ENCODE data around the gene IFT80. TPM values are rescaled to one million over a fixed set of nuclear protein-coding genes. Genes with fewer than 3 reads are reported as not detected.
"Not testable (repeated sequence)": the region's sequence is repeated elsewhere in the genome, so short reads cannot be mapped to it uniquely, and the experiment has no call there.

The IFT80 gene
- total RNA-seq, 2 experiments from 2014 or later: 16.1 to 18.2 TPM

DNA sequence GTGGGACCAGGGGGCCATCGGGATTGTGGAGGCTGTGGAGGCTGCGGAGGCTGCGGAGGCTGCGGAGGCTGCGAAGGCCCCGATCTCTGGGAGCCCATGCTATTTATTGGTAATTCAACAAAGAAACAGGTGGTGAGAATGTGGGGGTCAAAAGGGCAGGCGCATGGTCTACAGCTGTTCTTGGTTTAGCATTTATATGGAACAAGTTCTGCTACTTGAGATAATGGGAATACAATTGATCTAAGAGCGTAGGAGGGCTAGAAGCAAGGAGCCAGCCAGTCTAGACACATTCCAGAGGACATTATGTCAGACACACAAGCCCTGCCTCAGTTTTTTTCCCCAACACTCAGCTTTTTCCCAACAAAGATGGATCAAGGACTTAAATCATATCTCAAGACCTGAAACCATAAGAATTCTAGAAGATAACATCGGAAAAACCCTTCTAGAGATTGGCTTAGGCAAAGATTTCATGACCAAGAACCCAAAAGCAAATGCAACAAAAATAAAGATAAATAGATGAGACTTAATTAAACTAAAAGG is 153.7 kb downstream of the IFT80 start:
- intact Hi-C loops (cut with DNase I, micrococcal nuclease): no loop called here
- no peaks in the 10 kb centered on the region for H3K36me3 ChIP-seq (ENCODE audit: insufficient read depth, low read length)
- POLR2A ChIA-PET: no interaction called here

DNA sequence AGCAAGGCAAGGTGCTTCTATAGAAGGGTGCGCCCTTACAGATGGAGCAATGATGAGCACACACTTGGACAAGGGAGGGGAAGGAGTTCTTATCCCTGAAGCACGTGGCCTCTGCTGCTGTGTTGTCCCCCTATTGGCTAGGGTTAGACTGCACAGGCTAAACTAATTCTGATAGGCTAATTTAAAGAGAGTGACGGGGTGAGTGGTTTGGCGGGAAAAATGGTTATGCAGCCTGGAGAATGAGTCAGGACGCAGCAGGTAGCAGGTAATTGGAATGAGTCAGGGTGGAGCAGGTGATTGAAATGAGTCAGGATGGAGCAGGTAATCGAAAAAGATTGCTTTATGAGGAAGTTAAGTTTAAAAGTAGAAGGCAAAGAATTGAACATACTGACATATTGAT is 158.3 kb downstream of the IFT80 start:
- H3K27me3 ChIP-seq (ENCODE audit: control insufficient read depth in 1 of 2, insufficient read depth in 2 of 2, low read length in 2 of 2): peaks cover 0 to 11% of the 10 kb centered on the region in 2 experiments
- H3K27me3 Mint-ChIP-seq: peaks cover 38% of the 10 kb centered on the region
- H3K9me3 ChIP-seq (ENCODE audit: control insufficient read depth in 1 of 2, insufficient read depth in 1 of 2, low read length in 2 of 2); H3K27ac ChIP-seq (ENCODE audit: low read depth in 1 of 2, low read length in 2 of 2); intact Hi-C loops (cut with DNase I, micrococcal nuclease); H3K4me3 Mint-ChIP-seq; H3K36me3 Mint-ChIP-seq (ENCODE audit: low read depth); H3K27ac Mint-ChIP-seq; H3K36me3 ChIP-seq (ENCODE audit: insufficient read depth, low read length); H3K4me1 Mint-ChIP-seq (ENCODE audit: low read depth); H3K4me3 ChIP-seq (ENCODE audit: low read length); H3K9me3 Mint-ChIP-seq; CTCF ChIA-PET; ATAC-seq (ENCODE audit: poor library complexity); POLR2A ChIA-PET; H3K4me1 ChIP-seq (ENCODE audit: insufficient read depth, low read length); DNase-seq: not testable (repeated sequence)

More for the DNA sequence above, 153.7 kb downstream of the IFT80 start:
- peaks cover 16% of the 10 kb centered on the region for H3K27me3 Mint-ChIP-seq
- TF ChIP-seq, protein P1, sequence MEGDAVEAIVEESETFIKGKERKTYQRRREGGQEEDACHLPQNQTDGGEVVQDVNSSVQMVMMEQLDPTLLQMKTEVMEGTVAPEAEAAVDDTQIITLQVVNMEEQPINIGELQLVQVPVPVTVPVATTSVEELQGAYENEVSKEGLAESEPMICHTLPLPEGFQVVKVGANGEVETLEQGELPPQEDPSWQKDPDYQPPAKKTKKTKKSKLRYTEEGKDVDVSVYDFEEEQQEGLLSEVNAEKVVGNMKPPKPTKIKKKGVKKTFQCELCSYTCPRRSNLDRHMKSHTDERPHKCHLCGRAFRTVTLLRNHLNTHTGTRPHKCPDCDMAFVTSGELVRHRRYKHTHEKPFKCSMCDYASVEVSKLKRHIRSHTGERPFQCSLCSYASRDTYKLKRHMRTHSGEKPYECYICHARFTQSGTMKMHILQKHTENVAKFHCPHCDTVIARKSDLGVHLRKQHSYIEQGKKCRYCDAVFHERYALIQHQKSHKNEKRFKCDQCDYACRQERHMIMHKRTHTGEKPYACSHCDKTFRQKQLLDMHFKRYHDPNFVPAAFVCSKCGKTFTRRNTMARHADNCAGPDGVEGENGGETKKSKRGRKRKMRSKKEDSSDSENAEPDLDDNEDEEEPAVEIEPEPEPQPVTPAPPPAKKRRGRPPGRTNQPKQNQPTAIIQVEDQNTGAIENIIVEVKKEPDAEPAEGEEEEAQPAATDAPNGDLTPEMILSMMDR (IDR thresholded peaks at IDR 0.05): no peak
- ATAC-seq (ENCODE audit: poor library complexity) (no peak), DNase-seq (no peak)
- Histone ChIP-seq H3K4me3 (ENCODE audit: low read length) (no peak overlapping the region), H3K4me1 (ENCODE audit: insufficient read depth, low read length) (no peaks in the 10 kb centered on the region), H3K27ac (ENCODE audit: low read depth in 1 of 2, low read length in 2 of 2) (no peak overlapping the region), H3K9me3 (ENCODE audit: control insufficient read depth in 1 of 2, insufficient read depth in 1 of 2, low read length in 2 of 2) (no peaks in the 10 kb centered on the region), H3K27me3 (ENCODE audit: control insufficient read depth in 1 of 2, insufficient read depth in 2 of 2, low read length in 2 of 2) (no peaks in the 10 kb centered on the region)
- no peaks in the 10 kb centered on the region for H3K36me3 Mint-ChIP-seq (ENCODE audit: low read depth)
- H3K9me3 Mint-ChIP-seq: peaks cover 4% of the 10 kb centered on the region
- CTCF ChIA-PET: no interaction called here
- no peaks in the 10 kb centered on the region for H3K4me1 Mint-ChIP-seq (ENCODE audit: low read depth)
- no peak overlapping the region for H3K27ac Mint-ChIP-seq
- H3K4me3 Mint-ChIP-seq: no peak overlapping the region

DNA sequence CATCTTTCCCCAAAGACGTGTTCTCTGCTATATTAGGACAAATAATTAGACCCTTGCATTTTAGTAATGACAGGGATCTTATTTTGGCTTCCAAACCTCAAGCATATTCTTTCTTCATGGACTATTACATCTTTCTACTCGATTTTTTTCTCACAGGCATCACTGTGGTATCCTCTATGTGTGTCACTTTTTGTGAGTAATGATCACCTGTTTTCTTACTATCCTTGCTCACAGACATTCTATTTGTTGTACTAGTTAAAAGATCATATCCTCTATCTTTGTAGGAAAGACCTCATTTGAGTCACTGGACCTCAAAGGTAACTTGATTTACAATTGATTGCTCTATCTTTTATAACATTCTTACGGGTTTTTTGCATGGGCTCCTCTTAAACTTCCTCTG is 167.0 kb downstream of the IFT80 start:
- CTCF ChIA-PET: no interaction called here
- DNase-seq (no peak), ATAC-seq (ENCODE audit: poor library complexity) (no peak)
- no peaks in the 10 kb centered on the region for H3K9me3 ChIP-seq (ENCODE audit: control insufficient read depth in 1 of 2, insufficient read depth in 1 of 2, low read length in 2 of 2)
- Mint-ChIP-seq H3K36me3 (ENCODE audit: low read depth) (no peaks in the 10 kb centered on the region), H3K27me3 (peaks cover 52% of the 10 kb centered on the region), H3K9me3 (no peaks in the 10 kb centered on the region), H3K4me3 (no peak overlapping the region), H3K4me1 (ENCODE audit: low read depth) (no peaks in the 10 kb centered on the region), H3K27ac (no peak overlapping the region)
- intact Hi-C loops (cut with DNase I, micrococcal nuclease): no loop called here
- TF ChIP-seq, protein P1 (IDR thresholded peaks at IDR 0.05): no peak
- H3K27ac ChIP-seq (ENCODE audit: low read depth in 1 of 2, low read length in 2 of 2): no peak overlapping the region
- no peaks in the 10 kb centered on the region for H3K36me3 ChIP-seq (ENCODE audit: insufficient read depth, low read length)
- peaks cover 6 to 36% of the 10 kb centered on the region in 2 experiments for H3K27me3 ChIP-seq (ENCODE audit: control insufficient read depth in 1 of 2, insufficient read depth in 2 of 2, low read length in 2 of 2)
- no peaks in the 10 kb centered on the region for H3K4me1 ChIP-seq (ENCODE audit: insufficient read depth, low read length)
- POLR2A ChIA-PET: no interaction called here
- H3K4me3 ChIP-seq (ENCODE audit: low read length): no peak overlapping the region

DNA sequence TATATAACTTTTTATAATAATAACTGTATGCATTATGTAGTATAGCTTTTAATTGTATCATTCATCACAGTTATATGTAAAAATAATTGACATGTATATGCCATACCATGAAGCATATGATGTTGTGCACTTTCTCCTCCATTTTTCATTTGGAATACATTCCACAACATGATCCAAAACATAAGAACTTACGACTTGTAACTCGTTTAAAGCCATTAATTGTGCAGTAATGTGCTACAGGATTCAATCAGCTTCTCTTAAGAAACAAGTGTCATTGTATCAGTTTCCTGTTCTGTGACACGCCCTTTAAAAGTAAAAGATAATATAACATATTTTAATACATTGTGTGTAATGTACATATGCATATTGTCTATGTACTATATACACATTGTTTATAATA is 171.6 kb downstream of the IFT80 start:
- ChIA-PET CTCF (no interaction called here), POLR2A (no interaction called here)
- H3K27ac Mint-ChIP-seq: no peak overlapping the region
- Histone ChIP-seq H3K27ac (ENCODE audit: low read depth in 1 of 2, low read length in 2 of 2) (no peak overlapping the region), H3K27me3 (ENCODE audit: control insufficient read depth in 1 of 2, insufficient read depth in 2 of 2, low read length in 2 of 2) (peaks cover 26 to 70% of the 10 kb centered on the region in 2 experiments), H3K4me3 (ENCODE audit: low read length) (no peak overlapping the region), H3K36me3 (ENCODE audit: insufficient read depth, low read length) (no peaks in the 10 kb centered on the region), H3K9me3 (ENCODE audit: control insufficient read depth in 1 of 2, insufficient read depth in 1 of 2, low read length in 2 of 2) (peaks cover 0 to 10% of the 10 kb centered on the region in 2 experiments), H3K4me1 (ENCODE audit: insufficient read depth, low read length) (peaks cover 24% of the 10 kb centered on the region)
- ATAC-seq (ENCODE audit: poor library complexity) (no peak), DNase-seq (no peak)
- H3K9me3 Mint-ChIP-seq: no peaks in the 10 kb centered on the region
- TF ChIP-seq, protein P1 (IDR thresholded peaks at IDR 0.05): no peak
- peaks cover 74% of the 10 kb centered on the region for H3K27me3 Mint-ChIP-seq
- H3K36me3 Mint-ChIP-seq (ENCODE audit: low read depth): no peaks in the 10 kb centered on the region
- peak overlapping the region; percentile 37 for H3K4me3 Mint-ChIP-seq
- peaks cover 21% of the 10 kb centered on the region for H3K4me1 Mint-ChIP-seq (ENCODE audit: low read depth)
- intact Hi-C loops (cut with DNase I, micrococcal nuclease): no loop called here
